GM19193 (cell line): Measurements from ENCODE around the gene CRYBG2.
"Not testable (repeated sequence)": the region's sequence is repeated elsewhere in the genome, so short reads cannot be mapped to it uniquely, and the experiment has no call there.

ENCODE experiments used
- POLR2A ChIP-seq: IDR thresholded peaks from 4 replicates; pipeline ENCODE4 v1.6.1; 2011; ENCODE audit not compliant: insufficient read depth, insufficient read length; ENCODE audit errors: extremely low read depth

Gene CRYBG2

DNA sequence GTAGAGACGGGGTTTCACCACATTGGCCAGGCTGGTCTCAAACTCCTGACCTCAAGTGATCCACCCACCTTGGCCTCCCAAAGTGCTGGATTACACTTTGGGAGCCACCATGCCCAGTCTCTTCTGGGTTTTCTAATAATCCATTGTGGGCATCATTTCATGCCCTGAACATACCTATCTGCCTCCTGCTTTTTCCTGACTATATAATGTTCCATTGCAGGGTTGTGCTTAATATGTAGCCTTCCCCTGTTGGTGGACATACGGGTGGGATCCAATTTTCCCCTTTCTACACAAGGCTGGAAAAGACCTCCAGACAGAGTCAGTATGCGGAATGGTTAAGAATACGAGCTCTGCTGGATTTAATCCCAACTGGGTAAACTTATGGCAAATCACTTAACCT is 22.1 kb upstream of the CRYBG2 start:
- TF ChIP-seq POLR2A = no peak

DNA sequence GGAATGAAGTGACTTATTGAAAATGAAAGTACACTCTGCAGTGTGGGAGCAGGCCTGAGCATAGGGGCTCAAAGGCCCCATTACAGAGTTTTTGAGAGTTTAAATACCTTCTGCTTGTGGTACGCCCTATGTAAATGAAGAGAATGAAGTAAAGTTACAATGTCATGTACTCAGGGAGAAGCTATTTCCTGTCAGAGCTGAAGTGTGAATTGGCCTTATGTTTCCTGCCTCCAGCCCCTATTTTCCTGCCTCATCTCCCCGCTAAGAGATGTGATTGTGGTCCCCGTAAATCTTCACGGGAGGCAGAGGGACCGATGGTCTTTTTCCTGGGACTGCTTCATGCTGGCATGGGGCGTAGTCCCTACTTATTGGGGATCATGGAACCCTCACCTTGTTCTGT is 21.2 kb upstream of the CRYBG2 start:
- no peak for TF ChIP-seq POLR2A

DNA sequence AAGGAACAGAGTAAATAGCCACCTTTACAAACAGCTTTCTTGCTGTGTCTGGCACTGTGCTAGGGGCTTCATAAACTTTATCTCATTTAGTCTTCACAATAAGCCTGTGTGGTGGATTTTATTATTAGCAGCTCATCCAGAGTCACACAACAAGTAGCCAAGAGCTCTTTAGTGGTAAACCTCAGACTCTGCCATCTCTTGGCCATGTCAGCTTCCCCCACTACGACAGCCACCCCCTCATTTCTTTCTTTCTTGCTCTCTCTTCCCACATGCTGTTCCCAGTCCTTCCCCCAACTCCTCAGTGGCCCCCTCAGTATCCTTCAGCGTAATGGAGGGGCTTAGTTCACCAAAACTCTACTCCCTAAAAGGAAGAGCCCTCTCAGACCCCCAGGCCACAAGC is 19.9 kb upstream of the CRYBG2 start:
- no peak for TF ChIP-seq POLR2A

DNA sequence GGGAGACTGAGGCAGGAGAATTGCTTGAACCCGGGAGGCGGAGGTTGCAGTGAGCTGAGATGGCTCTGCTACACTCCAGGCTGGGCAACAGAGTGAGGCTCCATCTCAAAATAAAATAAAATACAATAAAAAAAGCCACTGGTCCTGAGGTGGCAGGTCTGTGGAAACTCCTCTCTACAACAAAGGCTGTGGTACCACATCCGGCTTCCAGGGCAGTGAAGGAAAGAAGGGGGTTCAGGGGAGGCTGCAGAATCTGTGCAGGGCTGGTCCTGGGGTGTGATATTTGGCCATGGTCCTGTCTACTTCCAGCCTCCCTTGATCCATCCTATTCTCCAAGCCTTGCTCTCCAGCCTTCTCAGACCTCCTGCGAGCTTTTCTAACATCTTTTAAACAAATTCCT is 19.4 kb upstream of the CRYBG2 start:
- no peak for TF ChIP-seq POLR2A

DNA sequence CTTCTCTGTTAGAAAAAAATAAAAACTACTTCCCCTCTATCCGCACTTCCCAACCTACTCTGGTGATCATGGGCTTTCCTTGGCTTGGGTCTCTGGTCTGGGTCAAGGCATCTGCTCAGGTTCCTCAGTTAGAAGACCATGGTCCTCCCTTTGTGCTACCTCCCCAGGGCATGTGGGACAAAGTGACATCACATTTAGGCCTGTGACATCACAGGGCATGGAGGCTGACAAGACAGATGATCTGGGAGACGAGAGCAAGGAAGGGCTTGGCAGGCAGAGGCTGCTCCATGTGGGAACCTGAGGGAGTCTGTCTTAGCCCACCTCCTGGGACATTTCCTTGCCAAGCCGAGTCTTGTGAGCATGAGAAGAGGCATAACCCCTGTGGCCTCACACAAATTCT is 18.7 kb upstream of the CRYBG2 start, which contains the start of gene ZNF683:
Gene ZNF683, minus strand, starts transcription at position 140 of the 400 bp plus-strand sequence. CDS start 4,179 bp downstream, outside the sequence.
- not testable (repeated sequence) for TF ChIP-seq POLR2A

DNA sequence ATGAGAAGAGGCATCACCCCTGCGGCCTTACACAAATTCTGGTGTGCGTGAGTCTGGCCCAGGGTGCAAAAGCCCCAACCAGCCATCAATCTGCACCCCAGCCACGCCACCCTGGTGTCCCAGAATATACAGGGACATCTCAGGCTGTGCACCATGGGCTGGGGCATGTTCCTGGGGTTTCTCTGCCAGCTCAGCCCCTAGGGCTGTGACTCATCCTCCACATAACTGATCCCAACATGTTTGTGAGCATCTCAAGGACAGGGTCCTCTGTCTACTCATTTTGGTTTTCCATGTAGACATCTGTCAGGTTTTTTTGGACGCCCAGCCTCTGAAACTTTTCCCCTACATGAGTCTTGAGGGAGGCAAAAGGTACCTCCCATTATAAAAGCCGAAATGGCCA is 18.1 kb upstream of the CRYBG2 start:
- TF ChIP-seq POLR2A = no peak

DNA sequence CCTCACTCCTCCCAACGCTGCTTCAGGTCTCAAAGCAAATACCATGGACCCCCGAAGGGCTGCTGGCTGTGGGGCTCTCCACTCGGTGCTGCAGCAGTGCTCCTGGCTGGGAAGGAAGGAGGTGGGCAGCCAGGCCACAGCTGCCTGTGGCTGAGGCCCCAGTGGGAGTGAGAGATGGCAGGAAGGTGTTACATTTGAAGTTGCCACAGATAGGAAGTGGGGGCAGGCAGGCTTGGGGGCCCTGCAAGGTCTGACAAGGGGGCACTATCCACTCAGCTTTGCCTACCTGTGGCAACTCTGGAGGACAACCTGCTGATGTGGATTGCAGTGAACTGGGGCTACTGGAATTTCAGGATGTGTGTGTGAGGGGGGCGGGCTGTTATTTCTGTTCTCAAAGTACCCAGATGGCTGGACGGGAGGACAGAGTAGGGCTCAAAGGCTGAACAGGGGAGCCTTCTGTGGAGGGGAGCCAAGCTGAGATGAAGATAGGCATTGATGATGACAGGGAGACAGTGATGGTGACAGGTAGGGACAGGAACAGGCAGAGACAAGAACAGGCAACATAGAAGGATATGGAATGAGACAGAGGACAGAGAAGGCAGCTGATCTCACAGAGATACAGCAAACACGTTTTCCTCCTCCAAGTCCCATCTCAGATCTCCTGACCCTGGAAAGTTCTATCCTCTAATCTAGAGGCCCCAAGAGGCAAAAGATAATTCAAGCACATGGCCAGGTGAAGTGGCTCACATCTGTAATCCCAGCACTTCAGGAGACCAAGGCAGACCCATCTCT is 16.9 kb upstream of the CRYBG2 start:
- TF ChIP-seq POLR2A = no peak

DNA sequence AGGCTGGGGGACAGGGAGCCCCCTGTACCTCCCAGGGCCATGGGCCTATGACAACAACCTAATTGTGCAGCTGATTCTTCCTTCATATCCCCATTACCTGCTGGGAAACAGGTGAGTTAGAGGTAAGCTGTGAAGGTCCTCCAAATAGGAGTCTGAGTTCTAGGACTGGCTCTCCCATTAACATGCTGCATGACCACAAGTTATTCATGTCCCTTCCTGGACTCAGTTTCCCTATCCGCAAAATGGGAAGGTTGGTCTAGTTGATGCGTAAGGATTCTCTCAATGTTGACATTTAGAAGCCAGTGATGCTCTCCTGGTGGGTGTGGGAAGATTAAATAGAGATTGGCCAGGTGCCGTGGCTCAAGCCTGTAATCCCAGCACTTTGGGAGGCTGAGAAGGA is 14.6 kb upstream of the CRYBG2 start:
- TF ChIP-seq POLR2A = no peak

DNA sequence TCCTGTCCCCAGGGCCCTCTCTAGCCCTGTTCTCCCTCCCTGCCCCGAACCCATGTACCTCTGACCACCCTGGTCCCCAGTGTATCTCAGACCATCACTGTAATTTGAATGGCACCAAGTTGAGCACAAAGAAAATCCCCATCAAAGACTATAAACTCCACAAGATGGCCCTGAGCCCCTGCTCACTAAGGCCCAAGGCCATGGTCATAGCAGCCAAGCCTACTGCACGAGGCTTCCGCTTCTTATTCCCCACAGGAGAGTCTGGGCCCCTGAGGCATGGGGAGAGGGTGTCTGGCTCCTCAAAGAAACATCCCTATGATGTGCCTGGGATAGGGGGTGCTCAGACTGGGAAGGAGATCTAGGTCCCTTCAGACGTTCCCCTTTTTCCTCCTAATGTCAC is 14.1 kb upstream of the CRYBG2 start:
- TF ChIP-seq POLR2A = no peak

DNA sequence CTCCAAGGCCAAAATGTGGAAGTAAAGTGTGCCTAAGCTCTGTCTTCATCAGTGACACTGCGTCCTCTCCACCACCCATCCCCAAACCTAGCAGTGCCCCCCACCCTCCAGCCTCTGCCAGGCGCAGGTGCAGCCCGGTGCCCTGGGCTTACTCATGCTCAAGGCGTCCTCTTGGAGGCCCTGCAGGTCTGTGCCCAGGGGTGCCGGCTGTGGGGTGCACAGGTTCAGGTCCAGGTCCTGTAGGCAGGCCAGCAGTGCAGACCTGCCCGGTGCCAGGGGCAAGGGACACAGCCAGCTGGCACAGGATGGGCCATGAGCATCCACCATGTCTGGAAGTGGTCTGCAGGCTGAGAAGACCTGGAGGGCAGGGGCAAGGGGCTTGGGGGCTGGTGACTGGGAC is 13.5 kb upstream of the CRYBG2 start:
- TF ChIP-seq POLR2A = no peak

DNA sequence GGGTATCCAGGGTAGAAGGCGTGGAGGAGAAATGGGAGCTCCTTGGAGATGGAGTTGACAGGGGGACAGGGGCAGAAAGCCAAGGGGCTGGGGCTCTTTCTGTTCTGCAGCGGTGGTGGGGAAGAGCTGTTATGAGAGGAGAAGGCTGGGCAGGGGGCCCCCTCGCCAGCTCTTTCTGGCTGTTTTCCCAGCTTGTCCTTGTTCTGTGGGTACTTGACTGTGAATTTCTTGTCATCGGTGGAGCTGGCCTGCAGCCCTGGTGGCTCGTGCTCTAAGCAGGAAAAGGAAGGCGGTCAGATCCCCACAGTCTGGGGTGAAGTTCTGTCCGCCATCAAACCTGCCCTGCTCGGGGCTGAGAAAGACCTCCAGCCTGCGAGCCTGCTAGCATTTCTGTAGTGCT is 11.0 kb upstream of the CRYBG2 start:
- TF ChIP-seq POLR2A = no peak

DNA sequence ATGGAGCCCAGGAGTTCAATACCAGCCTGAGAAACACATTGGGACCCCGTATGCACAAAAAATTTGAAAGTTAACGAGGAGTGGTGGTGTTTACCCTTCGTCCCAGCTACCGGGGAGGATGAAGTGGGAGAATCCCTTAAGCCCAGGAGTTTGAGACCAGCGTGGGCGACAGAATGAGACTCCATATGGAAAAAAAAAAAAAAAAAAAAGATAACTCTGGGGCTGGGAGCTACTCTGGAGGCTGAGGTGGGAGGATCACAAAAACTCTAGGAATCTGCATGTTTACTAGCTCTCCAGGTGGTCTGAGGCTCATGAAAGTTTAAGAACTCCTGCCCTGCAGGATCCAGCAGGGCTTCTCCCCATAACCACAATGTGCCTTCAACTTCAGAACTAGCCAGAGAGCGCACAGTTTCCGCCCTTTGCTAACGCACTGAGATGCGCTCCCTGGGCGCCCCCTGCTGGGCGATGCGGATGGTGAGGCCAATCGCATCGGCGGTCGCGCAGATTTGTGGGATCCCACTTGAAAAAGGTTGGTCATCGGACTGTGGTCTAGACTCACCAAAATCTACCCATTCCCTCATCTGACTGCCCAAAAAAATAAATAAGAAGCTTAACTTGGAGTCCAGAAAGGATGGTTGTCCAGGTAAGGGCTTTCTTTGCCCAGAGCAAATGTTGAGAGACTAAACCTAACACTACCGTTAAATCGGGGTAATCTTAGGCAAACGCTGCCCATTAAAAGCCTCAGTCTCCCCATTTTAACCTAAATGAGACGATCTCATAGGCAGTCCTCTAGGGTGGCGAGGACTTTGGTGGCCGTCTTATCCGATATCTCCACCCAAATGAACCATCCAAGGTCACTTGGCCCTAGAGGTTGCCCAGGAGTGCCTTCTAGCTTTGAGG is 9.9 kb upstream of the CRYBG2 start:
- no peak for TF ChIP-seq POLR2A

DNA sequence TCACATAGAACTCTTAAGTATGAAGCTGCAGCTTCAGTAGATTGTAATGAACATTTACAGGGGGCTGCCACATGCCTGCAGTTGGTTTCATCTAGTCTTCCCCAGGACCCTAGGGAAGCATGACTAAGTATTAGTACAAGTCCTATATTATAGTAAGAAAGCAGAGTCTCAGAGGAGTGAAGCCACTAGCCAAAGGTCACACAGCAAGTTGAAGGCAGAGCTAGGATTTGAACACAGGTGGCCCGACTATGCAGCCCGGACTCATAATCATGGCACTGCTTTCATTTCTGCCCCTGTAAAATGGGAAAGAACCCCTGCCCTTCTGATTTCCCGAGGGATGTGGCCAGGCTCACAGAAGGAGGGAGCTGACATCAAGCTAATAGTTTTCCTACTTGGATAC is 8.4 kb upstream of the CRYBG2 start:
- no peak for TF ChIP-seq POLR2A

DNA sequence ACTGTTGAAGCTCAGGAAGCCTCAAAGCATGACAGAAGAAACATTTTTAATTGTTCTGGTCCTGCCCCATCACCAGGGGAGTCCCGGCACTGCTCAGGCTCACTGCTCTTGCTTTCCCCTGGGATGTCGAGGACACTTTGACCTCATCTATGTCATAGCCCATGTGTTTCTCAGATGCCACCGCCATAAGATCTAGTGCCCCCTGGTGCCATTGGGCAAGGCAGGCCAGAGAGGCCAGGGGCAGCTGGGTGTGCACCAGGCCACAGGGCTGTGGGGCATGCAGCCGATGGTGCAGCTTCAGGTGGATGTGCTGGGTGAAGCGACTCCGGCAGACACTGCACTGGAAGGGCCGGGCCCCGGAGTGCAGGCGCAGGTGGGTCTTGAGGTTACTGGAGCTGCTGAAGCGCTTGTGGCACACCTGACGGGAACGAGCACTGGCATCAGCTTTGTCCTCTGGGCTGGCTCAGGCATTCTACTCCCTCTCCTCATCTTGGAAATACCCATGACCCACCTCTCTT is 7.7 kb upstream of the CRYBG2 start:
- no peak for TF ChIP-seq POLR2A

DNA sequence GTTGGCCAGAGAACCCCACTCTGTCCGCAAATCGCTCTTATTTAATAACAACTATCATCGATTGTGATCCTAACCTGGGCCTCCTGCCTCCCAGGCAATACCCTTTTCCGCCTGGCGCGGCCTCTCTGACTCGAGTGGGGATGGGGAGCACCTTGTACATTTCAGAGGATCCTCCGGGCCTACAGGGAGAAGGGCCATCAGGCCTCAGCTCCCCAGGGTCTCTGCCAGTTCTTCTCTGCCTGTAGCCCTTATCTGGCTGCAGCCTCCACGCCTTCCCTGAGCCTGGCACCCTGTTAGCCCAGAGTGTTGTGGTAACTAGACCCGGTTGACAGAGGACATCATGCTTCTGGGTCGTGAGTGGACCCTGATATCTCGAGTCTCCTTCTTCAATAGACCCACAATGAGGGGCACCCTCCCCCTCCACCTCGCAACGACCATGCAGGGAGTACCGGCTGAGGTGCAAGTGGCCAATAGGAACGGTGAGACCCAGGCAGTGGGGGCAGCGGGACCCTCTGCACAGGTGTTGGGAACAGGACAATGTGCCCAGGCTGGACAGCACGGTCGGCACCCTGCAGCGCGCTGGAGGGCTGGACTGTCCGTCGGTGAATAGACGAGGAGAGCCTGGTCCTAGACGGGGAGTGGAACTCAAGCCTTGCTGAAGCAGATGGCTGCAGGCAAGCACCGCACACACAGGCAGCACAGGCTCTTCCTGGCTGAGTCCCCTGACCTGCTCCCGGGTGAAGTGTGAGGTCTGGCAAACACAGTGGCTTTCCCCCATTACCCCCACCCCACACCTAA is 7.1 kb upstream of the CRYBG2 start:
- no peak for TF ChIP-seq POLR2A
